ENCODE measurements around the gene RPL11.

GRCh38 chr1:23701996-23702395, 10.4 kb downstream of the RPL11 start:
- TF ChIP-seq FOSL1 (IDR thresholded peaks at IDR 0.05; ENCODE audit: insufficient read depth, low read depth, low read length): no peak
- no peak for TF ChIP-seq GTF2F1 (IDR thresholded peaks at IDR 0.05; ENCODE audit: borderline replicate concordance, low read depth, low read length)
- TF ChIP-seq HDAC2 (IDR thresholded peaks at IDR 0.05; ENCODE audit: borderline replicate concordance in 1 of 2, low read depth in 2 of 2, low read length in 2 of 2): no peak
- no peak for TF ChIP-seq TAF1 (IDR thresholded peaks at IDR 0.05; ENCODE audit: low read depth, low read length)
- TF ChIP-seq SIN3A (conservative IDR thresholded peaks at IDR 0.05 in 1 of 2, IDR thresholded peaks at IDR 0.05 in 1 of 2; ENCODE audit: low read depth in 1 of 2, low read length in 2 of 2): no peak
- TF ChIP-seq YY1 (IDR thresholded peaks at IDR 0.05; ENCODE audit: low read depth, low read length): no peak
- TF ChIP-seq JUN (IDR thresholded peaks at IDR 0.05; ENCODE audit: low read depth, low read length): no peak

All from H1 (cell line).